DMS114 treated with DMSO at 0.1 percent for 48 hours (cell line): ENCODE measurements around the gene IL21.
"Not testable (repeated sequence)": the region's sequence is repeated elsewhere in the genome, so short reads cannot be mapped to it uniquely, and the experiment has no call there.

Source experiments
- DNase-seq: peaks from one replicate; lab custom pipeline; 2025; ENCODE audit not compliant: unreplicated experiment; lab: John Stamatoyannopoulos, UW

Gene IL21

GRCh38 chr4:122621016-122621507, at the start of gene IL21:
Gene IL21, minus strand, starts transcription at chr4:122621066. Its CDS starts 55 bp downstream, at chr4:122621011.
- no peak for DNase-seq

- DNase-seq: no peak
These were observed 49.3 kb upstream of the IL21 start for GRCh38 chr4:122669911-122670738.

DNA sequence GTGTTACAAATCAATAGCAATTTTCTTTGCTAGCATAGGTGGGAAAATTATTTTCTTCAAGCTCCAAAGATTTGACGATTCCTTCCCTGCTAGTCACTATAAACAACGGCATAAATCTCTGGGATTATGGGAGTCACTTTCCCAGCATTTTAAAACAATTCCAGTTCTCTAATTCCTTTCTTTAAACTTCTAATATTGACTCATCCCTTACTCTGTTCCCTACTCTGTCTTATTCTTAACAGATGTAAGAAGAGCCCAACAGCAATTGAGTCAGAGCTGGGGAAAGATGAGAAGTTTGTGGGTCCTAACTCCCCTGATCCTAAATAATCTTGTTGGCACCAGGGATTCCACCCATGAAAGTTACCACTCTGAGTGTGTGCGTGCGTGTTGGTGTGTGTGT, 47.4 kb upstream of the IL21 start:
- DNase-seq: no peak

GRCh38 chr4:122666527-122667245, 45.8 kb upstream of the IL21 start:
- no peak for DNase-seq

- DNase-seq: no peak
These were observed 44.5 kb upstream of the IL21 start for GRCh38 chr4:122665161-122665929.

DNA sequence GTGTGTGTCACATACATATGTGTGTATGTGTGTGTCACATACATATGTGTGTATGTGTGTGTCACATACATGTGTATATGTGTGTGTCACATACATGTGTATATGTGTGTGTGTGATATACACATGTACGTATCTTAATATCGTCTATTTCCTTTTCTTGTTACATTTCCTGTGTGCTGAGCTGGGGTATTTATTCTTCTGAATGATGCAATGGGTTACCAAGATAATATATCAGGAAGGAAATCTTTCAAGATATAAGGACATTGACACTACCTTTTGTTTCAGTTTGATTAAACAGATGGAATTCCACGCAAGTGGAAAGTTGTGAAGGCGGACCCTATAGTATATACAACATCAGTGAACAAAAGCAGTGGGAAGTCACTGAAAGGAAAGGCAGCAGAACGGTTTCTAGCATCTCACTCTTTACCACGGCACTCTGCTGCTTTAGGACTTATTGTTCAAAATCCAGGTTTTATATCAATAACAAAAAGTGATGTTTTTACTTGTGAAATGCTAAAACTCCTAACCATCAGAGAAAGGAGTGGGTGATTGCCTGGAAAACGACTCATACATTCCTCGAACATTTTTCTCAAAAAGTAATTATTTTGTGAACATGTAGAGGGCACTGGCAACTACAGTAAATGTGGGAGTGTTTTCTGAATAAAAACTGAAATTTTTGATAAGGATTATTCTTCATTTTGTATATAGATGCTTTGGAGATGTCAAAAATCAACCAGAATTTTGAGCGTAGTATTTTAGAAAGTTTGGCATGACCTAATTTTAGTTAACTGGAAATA, 43.1 kb upstream of the IL21 start:
- DNase-seq: no peak

- DNase-seq: no peak
These were observed 42.4 kb upstream of the IL21 start for GRCh38 chr4:122663291-122663690.

DNA sequence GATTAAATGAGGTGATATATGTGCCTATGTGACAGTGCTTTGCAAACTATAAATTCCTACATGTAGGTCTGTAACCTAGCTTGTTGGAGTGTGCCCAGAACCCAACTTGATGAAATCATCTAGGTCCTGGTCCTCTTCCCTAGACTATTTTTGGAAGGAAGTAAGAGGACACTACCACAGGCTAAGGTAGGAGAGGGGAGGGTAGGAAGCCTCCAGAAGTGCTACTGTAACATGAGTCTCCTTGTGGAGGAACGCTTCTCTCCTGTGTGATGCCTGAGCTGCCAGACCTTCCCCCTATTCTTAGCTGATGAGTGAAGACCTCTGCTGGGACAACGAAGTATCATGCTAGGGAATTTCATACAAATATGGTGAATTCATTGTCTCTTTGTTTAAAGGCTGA, 41.8 kb upstream of the IL21 start:
- no peak for DNase-seq

GRCh38 chr4:122661176-122662160, 40.6 kb upstream of the IL21 start:
- no peak for DNase-seq

DNA sequence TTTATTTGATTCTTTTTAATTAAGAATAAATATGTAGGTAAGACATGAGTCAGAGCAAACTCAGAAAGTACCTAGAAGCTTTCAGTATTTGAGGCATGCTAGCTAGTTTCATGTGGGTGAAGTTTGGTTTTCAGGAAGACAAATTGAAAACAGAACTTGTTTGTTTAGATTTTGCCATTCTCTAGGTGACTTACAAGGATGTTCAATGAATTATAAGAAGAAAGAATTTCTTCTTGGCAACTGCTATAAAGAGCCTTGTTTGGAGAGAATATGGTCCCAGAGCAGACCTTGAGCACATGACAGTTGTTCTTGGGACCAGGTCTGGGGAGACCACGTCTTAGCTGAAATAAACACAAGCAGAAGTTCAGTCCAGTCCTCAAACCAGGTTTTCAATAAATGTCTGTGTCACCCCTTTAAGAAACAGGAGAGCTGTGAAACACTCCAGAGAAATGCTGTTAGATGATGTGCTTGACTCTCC, 38.0 kb upstream of the IL21 start:
- DNase-seq: no peak

- DNase-seq: no peak
These were observed 37.5 kb upstream of the IL21 start for GRCh38 chr4:122658377-122658776.

GRCh38 chr4:122657553-122657952, 36.7 kb upstream of the IL21 start:
- DNase-seq: no peak

DNA sequence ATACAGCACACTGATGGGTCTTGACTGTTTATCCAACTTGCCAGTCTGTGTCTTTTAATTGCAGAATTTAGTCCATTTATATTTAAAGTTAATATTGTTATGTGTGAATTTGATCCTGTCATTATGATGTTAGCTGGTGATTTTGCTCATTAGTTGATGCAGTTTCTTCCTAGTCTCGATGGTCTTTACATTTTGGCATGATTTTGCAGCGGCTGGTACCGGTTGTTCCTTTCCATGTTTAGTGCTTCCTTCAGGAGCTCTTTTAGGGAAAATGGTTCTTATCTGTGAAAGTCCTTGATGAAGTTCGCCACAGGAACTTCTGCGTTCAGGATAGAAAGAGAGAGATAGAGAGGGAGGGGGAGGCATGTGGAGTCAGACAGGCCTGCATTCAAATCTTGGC, 35.7 kb upstream of the IL21 start:
- DNase-seq: not testable (repeated sequence)

DNA sequence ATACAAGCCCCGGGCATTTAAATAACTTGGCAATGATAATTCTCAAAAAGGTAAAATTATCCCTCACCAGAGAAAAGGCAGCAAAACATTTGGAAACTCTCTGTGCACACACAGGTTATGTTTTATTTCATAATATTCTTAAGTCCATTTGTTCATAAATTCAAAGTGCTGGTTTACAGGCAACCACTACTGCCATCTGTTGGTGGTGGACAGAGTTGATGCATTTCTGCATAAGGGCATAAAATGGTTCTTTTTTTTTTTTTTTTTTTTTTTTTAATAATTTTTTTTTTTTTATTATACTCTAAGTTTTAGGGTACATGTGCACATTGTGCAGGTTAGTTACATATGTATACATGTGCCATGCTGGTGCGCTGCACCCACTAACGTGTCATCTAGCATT, 31.5 kb upstream of the IL21 start:
- no peak for DNase-seq

- DNase-seq: no peak
These were observed 29.3 kb upstream of the IL21 start for GRCh38 chr4:122650148-122650547.

GRCh38 chr4:122647656-122648055, 26.8 kb upstream of the IL21 start:
- no peak for DNase-seq

DNA sequence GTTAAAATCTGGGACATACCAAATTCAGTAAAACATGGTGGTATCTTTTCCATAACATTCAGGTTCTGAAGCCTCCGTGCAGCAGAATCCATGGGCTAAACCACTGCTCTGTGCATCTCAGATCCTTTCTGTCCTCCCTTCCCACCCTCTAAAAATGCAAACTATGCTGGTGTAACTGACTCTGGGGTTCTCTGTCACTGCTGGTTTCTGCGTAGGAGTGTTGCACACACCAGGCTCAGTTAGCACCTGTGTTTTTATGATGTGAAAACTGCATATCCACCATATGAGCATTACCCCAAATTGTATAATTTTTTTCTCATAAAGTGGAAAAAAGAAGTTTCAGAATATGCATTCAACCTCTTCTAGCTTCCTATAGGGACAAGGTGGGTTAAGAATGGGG, 22.4 kb upstream of the IL21 start:
- DNase-seq: no peak

DNA sequence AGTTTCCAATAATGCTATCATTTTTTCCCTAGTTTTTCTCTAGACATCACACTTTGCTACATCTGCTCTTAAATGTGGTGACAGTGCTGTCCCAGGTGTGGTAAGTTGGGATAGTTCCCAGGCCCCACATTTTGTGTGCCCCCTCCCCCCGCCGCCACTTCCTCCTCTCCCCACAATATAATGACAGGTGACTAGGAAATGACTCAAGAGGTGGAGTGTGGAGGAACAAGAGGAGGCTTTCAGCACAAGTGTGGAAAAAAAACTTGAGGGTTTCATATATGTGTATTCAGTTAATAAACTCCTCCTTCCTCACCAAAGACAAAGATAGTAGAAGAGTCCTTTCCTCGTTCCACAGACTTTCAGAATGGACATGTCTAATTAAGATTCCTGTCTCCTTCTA, 18.3 kb upstream of the IL21 start:
- DNase-seq: no peak

DNA sequence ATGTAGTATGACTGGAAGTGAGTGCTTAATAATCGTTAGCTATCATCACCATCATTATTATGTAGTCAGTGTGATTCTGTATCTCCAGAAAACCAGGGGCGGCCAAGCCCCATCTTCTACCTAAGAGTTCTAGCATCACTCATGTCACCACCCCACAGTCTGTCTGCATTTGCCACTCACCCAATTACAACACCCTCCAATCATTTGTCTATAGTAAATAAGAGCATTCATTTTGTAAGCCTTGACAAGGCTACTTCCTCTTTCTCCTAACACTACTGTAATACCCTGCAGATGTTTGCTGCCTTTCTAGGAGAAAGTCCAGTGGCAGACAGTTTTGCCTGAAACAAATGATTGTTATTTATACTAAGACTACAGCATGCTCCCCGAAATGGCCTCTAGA, 15.8 kb upstream of the IL21 start:
- no peak for DNase-seq
